HG03135 (cell line): ENCODE measurements around the gene ANKRD33B.

Source experiments
- ATAC-seq: cut with Tn5 transposase; IDR thresholded peaks from one replicate; pipeline ENCODE4 v1.9.1; 2021; ENCODE audit warnings: mild to moderate bottlenecking, moderate library complexity; ENCODE audit not compliant: unreplicated experiment

The ANKRD33B gene

DNA sequence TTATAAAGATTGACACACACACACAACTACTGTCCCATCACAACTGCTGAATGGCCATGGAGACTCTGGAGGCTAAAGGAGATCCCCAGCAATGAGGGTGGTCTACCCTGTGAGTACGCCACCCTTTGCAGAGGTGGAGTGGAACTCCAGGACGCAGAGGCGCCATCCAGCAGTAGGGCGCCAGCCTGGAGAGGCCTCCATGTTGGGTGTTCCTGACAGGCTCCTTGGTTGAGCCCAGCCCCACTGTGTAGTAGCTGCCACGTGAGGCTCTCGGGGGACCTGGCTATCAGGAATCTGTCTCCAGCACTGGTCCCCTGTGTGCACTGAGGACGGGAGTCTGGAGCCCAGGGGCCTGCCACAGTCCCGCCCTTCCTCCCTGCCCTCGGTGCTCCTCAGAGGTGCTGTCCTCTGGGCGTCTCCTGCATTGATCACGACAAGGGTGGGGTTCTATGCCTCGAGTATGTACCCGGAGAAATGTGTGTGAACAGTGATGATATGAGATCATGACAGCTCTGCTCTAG is 124.8 kb downstream of the ANKRD33B start:
- no peak for ATAC-seq

DNA sequence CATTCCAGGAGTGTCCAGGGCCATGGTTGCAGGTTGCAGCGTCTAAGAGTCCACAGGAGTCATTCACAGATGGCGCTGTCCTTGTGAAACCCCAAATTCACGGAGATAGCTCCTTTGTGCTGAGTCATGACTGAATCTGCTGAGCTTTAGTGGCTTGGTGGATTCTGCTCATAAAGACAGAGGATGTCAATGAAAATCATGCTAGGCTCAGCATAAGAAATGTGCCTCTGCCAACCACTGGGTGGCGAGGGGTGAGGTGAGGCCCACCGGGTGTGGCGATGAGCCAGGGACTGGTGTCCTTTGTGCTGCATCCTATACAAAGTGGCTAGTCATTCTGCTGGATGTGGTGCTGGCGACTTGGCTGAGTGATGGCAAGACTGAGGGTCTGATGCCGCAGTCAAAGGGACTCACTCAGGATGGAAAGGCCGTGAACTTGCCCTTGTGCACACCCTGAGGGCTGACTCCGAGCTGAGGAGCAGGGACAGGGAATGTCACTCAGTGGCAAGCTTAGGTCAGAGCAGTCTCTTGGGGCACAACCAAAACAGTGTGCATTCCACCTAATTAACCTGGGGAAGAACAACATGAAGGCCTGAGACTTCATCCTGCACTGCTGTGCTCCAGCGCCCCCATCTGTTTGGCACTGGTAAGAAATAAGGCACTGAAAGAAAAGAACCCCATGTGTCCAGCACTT is 125.7 kb downstream of the ANKRD33B start:
- ATAC-seq, result no peak

DNA sequence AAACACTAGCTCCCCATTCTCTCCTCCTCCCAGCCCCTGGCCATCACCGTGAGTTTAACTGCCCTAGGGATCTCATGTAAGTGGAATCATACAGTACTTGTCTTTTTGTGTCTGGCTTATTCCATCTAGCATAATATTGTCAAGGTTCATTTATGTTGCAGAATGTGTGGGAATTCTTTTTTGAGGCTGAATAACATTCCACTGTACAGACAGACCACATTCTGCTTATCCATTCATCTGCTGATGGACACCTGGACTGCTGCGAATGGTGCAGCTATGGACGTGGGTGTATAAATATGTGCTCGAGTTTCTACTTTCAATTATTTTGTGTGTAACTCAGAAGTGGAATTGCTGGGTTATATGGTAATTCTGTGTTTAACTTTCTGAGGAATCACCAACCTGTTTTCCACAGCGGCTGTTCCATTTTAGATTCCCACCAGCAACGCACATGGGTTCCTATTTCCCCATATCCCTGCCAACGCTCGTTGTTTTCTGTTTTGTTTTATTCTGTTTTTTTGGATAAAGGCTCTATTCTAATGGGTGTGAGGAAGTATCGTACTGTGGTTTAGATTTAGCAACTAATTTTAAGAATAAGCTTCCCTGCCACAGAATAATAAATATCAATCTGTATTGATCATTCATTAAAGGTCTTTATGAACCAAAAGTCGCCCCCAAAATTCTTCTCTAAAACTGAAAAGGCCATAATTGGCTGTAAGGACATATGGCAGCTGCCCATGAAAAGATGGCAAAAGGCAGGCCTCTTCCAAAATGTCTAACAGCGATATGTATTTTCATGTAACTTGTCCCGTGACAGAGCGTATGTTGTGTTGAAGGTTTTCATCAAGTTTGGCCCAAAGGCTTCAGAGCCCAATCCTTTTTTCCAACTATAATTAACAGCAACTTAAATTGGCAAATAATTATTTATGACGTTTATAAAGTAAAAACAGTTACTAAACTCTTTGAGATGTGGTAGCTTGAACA is 126.9 kb downstream of the ANKRD33B start:
- ATAC-seq, result no peak

DNA sequence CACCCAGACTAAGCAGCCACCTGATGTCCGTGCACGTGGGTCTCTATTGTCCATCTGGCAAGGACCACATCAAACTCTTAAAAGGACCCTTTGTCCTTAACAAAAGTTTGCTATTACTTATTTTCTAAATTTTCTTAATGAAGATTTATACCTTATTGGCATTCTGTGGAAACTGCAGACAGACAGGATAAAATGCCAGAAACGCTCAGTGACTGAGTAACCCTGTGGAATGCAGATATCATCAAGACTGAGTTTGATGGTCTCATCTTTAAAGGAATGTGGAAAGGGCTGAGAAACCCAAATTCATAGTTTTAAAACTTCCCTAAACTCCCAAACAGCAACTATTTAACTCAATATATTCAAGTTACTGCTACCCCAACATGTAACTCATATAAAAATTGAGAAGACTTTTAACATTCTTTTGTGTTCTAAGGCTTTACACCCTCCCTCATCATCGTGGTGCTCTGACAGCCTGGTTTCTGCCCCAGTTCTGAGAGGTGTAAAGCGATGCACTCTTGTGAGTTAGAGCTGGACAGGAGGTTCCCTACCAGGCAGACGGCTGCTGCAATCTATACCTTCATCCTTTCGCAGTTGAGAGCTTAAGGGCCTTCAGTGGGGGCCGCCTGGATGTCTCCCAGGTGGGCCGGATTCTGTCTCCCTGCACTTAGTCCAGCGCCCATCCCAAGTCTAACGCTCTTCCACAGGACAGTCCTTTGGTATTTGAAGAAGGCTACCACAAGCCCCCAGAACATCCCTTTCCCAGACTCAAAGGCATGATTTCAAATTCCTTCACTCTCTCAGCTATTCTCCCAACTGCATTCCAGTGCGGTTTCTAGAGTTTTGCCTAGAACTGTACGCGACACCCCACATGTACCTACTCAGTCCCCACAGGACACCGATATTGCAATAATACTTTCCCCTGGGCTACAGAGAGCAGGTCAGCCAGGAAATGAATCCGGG is 128.2 kb downstream of the ANKRD33B start:
- no peak for ATAC-seq

DNA sequence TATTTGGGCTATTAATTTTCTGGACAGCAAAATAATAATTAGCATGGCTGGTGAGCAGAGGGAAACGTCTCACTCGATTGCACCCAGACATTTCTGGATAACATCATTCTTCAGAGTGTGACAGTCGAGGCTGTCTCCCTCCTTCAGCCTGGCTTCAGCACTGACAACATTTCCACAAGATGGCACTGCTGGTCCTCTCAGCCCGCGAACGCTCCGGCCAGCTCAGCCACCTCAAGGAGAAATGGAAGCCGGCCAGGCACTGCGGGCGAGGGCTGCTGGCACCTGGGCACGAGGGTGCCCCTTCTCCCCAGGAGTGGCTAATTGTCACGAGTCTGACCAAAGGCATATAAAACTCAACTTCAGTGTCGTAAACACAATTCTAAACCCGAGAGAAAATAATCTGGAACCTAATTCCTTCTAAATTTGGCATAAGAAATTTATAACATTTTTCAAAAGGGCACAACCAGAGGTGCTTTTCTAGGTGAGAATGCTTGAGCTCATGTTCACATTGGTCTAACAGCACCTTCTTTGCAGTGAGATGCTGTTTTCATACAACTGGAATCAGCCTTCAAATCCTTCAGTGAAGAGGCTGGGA is 131.3 kb downstream of the ANKRD33B start:
- ATAC-seq, result no peak

DNA sequence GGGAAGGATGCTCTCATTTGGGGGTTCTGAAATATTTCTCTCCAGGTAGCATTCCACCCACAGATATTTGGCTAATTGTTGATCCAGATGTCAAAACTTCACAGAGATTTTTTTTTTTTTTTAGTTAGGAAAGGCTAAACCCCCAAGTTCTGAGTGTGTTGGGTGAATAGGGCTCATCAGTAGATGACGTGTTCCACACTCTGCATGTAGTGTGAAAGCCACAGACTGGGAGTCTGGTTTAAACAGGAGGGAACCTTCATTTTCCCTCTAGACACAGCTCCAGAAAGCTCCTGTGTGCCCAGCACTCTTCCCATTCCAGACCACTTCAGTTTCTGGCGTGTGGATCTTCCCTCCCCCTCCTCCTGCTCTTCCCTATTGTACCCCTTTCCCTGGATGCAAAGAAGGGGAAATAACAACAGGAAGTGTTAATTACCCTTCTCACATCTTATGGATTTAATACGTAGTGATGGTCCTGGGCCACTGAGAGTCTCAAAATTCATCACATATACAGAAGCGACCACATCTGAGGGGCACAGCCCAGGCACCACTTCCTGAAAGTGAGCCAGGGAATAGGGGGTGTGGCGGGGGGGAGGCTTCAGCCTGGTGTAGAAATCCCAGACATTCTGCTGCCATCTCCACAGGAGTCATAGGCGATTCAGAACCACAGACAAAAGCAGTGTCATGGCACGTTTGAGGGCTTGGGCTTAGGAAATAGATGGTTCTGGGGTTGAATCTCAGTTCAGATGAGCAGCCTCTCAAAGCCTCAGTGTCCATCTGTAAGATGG is 132.1 kb downstream of the ANKRD33B start:
- no peak for ATAC-seq

DNA sequence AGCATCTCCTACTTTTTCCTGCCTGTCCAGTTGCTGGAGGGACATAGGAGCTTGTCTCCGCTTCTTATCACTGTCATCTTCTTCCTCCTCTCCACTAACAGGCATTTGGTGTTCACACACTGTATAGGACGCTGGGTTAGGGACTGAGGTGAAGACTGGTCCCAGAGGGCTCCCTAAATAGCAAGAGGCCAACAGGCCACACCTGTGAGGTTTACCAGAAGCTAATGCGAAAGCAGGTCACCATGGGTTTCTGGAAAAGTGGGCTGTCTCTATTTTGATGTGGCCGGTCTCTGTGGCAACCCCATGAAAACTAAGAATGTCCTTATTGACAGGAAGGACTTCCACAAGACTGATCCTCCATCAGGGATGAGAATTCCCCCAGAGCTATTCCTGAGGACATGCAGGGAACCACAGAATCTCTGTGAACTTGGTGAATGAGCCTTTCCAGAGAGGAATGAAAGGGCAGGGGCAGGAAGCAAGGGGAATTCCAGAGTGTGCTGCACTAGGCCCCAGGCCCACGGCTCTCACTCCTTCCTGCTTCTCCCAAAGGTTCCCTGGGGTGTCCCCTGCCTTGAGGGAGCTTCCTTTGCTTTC is 135.5 kb downstream of the ANKRD33B start:
- ATAC-seq, result peak; percentile 69

DNA sequence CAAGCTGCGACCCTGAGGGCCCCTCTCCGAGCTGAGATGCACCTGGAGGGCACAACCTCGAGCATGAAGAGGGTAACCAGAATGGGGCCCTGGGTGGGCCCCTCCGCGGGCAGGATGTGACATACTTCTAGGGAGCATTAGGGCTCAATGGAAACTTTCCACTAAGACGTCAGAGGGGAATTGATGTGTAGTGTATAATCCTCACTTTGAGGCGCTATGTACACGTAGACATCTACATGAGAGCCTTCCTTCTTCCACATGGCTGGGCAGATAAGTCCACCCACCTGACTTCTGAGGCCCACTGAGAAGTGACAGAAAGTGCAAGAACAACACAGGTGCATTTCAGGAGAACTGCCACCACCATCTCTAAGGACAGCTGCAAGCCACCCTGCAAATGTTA is 136.1 kb downstream of the ANKRD33B start:
- ATAC-seq, result peak; percentile 71

DNA sequence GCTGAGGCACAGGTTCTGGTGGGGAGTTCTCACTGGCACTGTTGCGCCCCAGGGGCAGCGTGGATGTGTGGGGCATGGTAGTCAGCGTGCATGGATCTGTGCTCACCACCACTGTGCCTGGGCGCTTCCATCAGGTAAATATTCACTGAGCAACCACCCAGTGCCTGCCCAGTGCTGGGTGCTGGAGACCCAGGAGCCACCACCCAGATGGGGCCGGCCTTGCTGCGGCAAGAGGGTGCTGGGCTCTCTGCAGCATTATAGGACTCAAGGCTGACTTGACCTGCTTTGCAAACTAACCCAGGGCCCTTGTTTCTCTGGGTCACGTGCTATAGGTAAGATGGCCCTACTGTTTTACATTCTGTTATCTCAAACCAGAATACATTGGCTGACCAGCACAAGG is 136.6 kb downstream of the ANKRD33B start:
- ATAC-seq, result no peak

DNA sequence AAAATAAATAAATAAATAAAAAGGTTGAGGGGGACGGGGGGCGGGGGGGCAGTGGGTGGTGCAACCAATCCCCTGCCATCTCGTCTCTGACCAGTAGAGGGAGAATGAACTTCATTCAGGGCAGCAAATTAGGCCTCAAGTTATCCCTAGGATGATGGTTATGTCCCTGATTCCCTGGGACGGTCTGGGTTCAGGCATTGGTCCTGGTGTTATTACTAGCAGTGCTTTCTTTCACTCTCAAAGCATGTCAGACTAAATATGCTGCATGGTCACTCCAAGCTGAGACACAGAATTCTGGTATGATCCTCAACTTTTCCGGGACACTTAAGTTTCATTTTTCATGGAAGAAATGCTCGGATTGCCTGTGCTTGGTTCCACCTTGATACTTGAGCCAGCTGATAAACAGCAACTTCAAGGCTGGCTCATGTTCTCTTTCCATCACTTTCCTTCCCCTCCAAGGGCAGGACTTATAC is 137.7 kb downstream of the ANKRD33B start:
- no peak for ATAC-seq

DNA sequence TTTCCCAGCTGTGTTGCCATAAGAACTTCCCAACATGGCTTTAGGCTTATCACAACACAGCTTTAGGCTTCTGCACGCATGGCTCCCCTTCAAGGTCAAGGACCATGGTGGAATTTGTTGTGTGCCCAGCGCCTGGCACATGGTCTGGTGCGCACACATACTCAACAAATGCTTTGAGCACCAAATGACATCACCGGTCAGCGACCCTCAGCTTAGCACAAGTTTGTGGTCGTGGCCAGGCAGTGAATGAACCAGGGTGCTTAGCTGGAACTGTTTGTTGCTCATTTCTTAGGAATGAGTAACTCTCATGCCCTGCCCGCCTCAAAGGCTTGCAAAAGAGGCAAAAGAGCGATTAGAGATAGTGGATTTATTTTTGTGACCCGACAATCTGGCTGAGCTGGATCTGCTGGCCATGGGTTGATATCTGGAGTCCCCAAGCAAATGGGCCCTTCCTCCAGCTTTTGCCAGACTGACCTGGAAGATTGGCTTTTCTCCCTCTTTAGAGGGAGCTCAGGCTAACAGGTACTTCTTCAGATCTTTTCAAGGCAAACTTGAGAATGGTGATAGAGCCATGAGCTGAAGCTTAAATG is 138.3 kb downstream of the ANKRD33B start:
- no peak for ATAC-seq

DNA sequence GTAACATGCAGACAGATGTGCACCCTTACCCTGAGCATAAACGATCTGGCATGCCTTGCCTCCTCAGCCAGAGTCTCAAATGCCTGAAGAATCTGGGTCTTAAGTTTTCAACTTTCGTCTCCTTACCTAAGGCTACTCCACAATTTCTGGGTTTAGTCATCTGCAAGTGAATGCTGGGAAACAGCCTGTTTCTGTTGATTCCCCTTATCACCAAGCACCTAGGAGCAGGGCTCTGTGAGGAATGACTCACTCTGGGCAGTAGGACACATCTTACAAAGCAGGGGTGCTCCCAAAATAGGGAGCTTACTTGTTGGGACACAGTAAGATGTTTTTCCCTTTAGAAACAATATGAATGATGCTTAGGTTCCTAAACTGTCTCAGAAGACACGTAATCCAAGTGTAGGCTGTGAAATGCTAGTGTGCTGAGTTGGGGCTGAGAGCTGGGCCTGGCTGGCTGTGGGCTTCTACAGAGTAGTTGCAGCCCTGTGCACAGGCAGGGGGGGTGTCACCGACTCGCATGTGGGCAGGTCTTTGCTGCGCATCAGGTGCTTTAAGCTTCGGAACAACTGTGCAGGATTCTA is 139.1 kb downstream of the ANKRD33B start:
- ATAC-seq, result no peak

DNA sequence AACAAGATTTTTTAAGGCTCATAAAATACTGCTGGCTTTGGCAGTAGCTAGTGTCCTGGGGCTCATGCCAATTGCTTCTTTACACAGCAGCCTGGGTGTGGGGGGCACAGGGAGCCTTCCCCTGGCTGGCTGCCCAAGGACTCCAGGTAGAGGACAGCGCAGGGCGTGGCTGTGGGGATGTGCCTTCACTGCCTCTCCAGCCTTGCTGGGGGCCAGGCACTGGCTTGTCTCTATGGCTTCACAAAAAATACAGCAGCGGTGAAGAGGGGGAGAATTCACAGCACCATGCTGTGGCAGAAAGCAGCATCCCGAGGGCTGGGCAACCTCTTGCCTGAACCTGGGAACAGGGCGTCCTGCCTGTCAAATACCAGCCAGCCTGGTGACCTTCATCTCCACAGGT is 139.8 kb downstream of the ANKRD33B start:
- no peak for ATAC-seq

DNA sequence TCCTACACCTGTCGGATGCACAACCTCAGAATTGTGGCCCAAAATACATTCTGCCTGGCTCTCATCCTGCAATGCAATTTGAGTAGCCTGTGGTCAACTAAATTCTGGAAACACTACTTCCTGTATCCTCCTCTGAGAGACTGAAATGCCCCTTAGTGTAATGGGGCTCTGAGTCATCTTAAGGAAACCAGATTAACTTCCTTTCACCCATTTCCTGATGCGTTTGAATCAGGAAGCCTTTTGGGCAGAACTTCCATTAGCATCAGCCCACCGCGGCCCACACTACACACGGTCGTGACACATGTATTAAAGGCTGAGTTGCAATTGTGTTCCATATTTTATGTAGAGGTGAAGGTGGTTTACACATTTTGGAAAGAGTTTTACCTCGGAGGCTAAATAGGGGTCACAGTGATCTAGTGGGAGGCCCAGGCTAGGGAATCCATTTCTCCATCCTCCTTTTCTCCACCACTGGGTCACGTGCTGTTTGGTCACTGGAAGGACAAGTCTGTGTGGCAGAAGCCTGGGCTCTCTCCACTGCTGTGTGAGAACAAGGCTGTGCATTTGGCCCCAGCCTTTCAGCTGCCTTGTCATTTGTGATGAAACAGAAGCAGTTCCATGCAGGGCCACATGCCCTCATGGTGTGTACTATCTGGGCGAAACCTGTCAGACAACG is 141.2 kb downstream of the ANKRD33B start:
- no peak for ATAC-seq

DNA sequence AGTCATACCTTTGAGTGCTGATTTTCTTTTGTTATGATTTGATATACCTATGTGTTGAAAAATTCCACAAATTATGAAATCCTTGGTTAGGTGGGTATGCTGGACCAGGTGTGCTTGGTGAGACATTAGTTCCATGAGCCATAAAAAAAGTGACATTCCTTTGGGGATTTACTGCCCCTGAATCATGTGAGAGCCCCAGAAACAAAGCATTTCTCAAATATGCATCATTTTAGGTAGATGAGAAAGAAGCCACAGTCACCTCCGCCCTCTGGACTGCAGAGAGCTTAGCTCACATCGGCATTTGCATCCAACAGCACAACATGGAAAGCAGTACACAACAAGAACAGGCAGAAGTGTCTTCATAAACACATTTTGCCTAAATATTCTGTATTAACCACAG is 141.9 kb downstream of the ANKRD33B start:
- no peak for ATAC-seq

DNA sequence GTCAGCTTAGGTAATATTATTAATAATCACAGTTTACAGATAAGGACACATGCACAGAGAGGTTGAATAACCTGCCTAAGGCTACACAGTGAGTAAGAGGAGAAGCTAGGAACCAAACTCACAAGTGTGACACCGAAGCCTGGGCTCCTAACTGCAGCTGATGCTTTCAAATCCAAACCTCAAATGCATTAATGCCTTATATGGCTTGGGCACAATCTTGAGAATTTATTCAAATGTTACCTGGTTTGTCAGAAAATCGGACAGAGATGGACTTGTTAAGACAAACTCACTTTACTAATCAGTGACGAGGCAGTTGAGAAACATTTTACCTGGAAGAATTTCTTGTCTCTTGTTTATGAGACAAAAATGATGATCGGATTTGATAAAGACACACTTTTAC is 142.5 kb downstream of the ANKRD33B start:
- no peak for ATAC-seq
